HG03039 (cell line): ENCODE measurements around the gene C20orf204.

ENCODE experiments used
- ATAC-seq: cut with Tn5 transposase; IDR thresholded peaks from one replicate; pipeline ENCODE4 v1.9.1; 2021; ENCODE audit warnings: mild to moderate bottlenecking, moderate library complexity; ENCODE audit not compliant: unreplicated experiment

C20orf204 gene

DNA sequence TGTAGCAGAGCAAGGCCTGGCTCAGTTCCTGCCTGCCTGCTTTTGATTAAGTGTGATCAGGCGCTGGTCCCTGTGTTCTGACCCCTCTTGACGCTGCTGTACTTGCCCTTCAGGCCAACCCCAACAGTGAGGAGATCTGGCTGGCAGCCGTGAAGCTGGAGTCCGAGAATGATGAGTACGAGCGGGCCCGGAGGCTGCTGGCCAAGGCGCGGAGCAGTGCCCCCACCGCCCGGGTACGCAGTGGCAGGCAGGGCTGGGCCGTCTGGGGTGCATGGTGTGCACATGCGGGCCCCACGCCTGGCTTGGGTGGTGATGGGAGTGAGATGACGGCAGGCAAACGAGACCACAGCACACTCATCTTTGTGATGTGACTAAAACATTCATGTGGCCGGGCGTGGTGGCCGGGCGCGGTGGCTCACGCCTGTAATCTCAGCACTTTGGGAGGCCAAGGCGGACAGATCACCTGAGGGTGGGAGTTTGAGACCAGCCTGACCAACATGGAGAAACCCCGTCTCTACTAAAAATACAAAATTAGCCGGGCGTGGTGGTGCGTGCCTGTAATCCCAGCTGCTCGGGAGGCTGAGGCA lies 10.1 kb upstream of the C20orf204 start:
- no peak for ATAC-seq

- ATAC-seq, result no peak
These were observed 7.8 kb upstream of the C20orf204 start for GRCh38 chr20:64027981-64028685.

- no peak for ATAC-seq
These were observed 6.5 kb upstream of the C20orf204 start for GRCh38 chr20:64029293-64030117.

GRCh38 chr20:64030371-64031134 lies 5.4 kb upstream of the C20orf204 start:
- ATAC-seq, result no peak

GRCh38 chr20:64031822-64032314 lies 4.1 kb upstream of the C20orf204 start:
- ATAC-seq, result no peak

GRCh38 chr20:64032706-64033624 lies 3.0 kb upstream of the C20orf204 start:
- ATAC-seq, result no peak

GRCh38 chr20:64033981-64034493 lies 1.9 kb upstream of the C20orf204 start:
- no peak for ATAC-seq

DNA sequence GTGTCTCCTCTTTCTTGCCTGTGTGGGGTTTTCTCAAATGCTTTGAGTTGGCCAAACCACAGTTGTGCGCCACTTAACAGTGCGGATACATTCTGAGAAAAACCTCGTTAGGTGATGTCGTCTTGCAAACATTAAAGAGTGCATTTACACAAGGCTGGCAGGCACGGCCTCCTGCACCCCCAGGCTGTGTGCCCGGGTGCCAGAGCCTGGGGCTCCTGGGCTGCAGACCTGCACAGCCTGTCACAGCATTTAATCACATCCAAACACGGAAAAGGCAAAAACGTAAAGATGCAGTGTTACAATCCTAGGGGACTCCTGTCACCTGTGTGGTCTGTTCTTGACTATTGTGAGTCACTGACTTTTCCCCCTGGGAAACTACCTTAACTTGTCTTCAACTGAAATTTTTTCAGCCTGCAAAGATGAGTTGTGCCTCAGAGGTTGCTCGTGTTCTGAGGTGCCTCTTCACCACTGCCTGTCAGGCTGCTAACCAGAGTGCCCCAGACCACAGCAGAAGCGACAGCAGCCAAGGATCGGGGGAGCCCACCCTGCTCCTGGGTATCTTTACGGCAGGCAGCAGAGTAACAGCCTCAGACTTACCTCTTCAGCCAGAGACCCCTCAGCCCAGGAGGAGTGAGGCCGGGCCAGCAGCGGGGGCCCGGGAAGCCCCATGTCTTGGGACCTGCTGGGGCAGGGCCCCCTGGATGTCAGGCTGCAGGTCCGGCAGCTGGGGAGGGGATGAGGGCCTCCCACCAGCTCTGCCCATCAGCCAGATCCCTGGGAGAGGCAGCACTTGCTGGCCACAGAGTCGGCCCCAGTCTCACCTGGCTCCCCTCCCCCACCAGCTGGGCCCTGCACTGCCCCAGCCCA lies 683 bp upstream of the C20orf204 start:
- no peak for ATAC-seq

- no peak for ATAC-seq
These were observed 590 bp downstream of the C20orf204 start for GRCh38 chr20:64036346-64037198.

GRCh38 chr20:64037199-64037497 lies 1.2 kb downstream of the C20orf204 start:
- no peak for ATAC-seq

- ATAC-seq, result no peak
These were observed 1.7 kb downstream of the C20orf204 start for GRCh38 chr20:64037498-64038213.

DNA sequence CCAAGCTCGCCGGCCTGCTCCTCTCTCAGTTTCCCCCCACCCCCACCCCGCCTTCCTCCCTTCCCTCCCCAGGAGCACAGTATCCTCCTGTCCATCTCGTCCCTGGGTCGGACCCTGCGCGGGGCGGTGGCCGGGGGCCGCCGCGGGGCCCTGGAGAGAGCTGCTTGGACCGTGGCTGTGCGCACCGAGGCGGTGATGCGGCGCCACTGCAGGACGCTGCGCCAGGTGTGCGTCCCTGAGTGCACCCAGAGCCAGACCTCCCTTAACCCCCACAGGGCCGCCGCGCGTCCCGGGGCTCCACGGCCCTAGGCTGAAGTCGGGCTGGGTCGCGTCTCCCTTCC lies 2.2 kb downstream of the C20orf204 start:
- ATAC-seq, result peak; percentile 17

GRCh38 chr20:64038565-64039292 lies 2.7 kb downstream of the C20orf204 start:
- ATAC-seq, result peak; percentile 41

DNA sequence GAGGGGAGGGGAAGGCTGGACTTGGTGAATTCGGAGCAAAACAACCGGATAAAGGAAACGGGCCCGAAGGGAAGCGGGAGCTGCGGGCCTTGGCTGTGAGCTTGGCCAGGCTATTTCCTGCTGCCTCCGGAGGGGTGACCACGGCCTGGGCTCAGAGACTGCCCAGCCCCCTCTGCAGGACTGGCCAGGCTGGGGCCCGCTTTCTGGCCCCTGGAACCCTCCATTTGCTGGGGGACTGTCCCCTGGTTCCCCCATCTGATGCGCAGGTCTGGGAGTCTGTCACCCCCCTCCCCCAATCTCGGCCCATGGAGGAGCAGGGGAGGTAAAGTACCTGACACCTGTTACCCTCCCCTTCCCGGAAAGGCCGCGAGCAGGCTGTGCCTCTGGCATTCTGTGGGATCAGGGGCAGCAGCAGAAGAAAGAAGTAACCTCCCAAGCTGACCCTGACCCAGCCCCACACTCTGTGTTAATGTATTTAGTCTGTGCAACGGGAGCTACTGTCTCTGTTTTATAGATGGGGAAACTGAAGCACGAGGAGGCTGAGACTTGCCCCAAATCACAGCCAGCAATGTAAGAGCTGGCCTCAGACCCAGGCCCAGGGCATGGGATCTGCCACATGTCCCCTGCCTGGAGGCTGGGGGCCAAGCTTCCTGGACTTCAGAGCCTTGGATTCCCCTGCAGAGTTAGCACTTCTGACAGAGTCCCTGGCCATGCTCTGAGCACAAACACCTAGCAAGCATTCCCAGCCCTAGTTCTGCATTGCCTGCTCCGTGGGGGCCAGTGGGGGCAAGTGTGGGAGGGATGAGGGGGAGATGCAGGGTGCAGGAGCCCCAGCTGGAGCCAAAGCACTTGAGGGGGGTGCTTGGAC lies 3.5 kb downstream of the C20orf204 start:
- no peak for ATAC-seq

DNA sequence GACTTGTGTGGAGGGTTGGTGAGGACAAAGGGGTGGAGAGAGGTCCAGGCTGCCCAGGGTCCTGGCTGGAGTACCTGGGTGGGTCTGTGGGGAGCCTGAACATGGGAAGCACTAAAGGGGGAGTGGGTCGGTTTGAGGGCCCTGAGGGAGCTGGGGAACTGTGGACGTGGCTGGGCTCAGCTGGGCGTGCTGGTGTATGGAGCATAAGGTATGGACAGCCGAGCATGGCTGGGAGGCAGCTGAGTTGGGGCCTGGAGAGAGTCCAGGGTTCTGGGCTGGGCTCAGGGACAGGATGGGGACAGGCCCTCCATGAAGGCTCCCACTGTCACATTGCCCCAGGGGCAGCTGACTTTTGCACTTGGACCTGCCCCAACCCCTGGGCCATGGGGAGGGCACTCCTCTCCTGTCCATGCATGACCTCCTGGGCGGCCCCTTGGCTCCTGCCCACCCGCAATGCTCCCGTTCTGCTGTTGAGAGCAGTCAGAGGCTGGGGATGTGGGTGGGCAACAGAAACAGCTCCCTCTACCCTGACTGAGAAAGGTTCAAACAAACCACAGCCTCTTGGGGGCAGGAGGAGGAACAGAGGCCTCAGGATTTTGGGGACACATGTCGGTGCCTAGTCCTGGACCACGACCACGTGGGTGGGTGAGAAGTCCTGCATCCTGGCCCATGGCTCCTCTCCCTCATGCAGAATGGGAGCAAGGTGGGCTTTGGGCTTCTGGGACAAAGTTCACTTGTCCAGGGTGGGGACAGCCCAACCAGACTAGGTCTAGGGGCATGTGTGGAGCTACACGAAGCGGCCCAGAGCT lies 4.5 kb downstream of the C20orf204 start:
- ATAC-seq, result no peak
